Right lung (tissue), 5 donors: ENCODE results near the gene RNASEH2C. TPM values are rescaled to one million over a fixed set of nuclear protein-coding genes. Genes with fewer than 3 reads are reported as not detected.
"Not testable (repeated sequence)": the region's sequence is repeated elsewhere in the genome, so short reads cannot be mapped to it uniquely, and the experiment has no call there.

ENCODE experiments used
- DNase-seq, 2 donors: peaks; one replicate each; pipeline ENCODE4 v3.0.0-alpha.2; 2013
- polyA plus RNA-seq, 5 donors: library from polyadenylated mRNA; unstranded; fragments of 120-200 nt; gene quantifications; one replicate each; pipeline versions ENCODE4 v1.2.1 to v1.2.3, GENCODE V29; 2013; ENCODE audit warnings: inconsistent platforms in 1 of 5, low replicate concordance in 1 of 5; ENCODE audit not compliant: insufficient read length in 5 of 5, insufficient read depth in 1 of 5

Gene RNASEH2C
- polyA plus RNA-seq, 5 donors, result 32.4 to 67.8 (median 41.4) TPM

- DNase-seq, result peak in 1 of 2 donors; percentile 30
These were observed 24.9 kb downstream of the RNASEH2C start for GRCh38 chr11:65695459-65696241.

GRCh38 chr11:65692367-65692766, 28.2 kb downstream of the RNASEH2C start:
- DNase-seq, result no peak

- DNase-seq, result not testable (repeated sequence)
These were observed 28.8 kb downstream of the RNASEH2C start for GRCh38 chr11:65691847-65692246.

- DNase-seq, result no peak
These were observed 34.6 kb downstream of the RNASEH2C start for GRCh38 chr11:65685981-65686380.

GRCh38 chr11:65683480-65683879, 37.1 kb downstream of the RNASEH2C start:
- DNase-seq, result not testable (repeated sequence)

GRCh38 chr11:65680192-65680743, 40.3 kb downstream of the RNASEH2C start:
- DNase-seq, result no peak

GRCh38 chr11:65672982-65673381, 47.6 kb downstream of the RNASEH2C start:
- DNase-seq, result no peak

- DNase-seq, result no peak
These were observed 48.3 kb downstream of the RNASEH2C start for GRCh38 chr11:65672180-65672860.

Other genes starting within 250 kb of the RNASEH2C start
- 100 to 1,000 TPM; 547 to 979 (median 604) TPM for gene MALAT1, start 221.8 kb downstream of the RNASEH2C start, polyA plus RNA-seq
- gene SCYL1, start 195.7 kb downstream of the RNASEH2C start, polyA plus RNA-seq, result 10 to 100 TPM; 47.2 to 77.3 (median 55.2) TPM
- gene LTBP3, start 162.4 kb downstream of the RNASEH2C start, polyA plus RNA-seq, result 100 to 1,000 TPM; 184 to 305 (median 276) TPM
- gene ZNRD2, start 150.3 kb downstream of the RNASEH2C start, polyA plus RNA-seq, result 10 to 100 TPM; 39.0 to 70.6 (median 56.0) TPM
- 10 to 100 TPM; 20.5 to 47.9 (median 28.7) TPM for gene FAM89B, start 148.3 kb downstream of the RNASEH2C start, polyA plus RNA-seq
- 10 to 100 TPM; 25.0 to 47.6 (median 36.5) TPM for gene EHBP1L1, start 144.7 kb downstream of the RNASEH2C start, polyA plus RNA-seq
- gene KCNK7, start 125.0 kb downstream of the RNASEH2C start, polyA plus RNA-seq, result under 1 TPM; 0.18 to 0.85 (median 0.55) TPM
- gene MAP3K11, start 106.6 kb downstream of the RNASEH2C start, polyA plus RNA-seq, result 10 to 100 TPM; 32.5 to 72.7 (median 49.3) TPM
- 10 to 100 TPM; 15.5 to 35.0 (median 20.9) TPM for gene PCNX3, start 105.0 kb downstream of the RNASEH2C start, polyA plus RNA-seq
- 10 to 100 TPM; 32.6 to 55.0 (median 40.6) TPM for gene SIPA1, start 82.7 kb downstream of the RNASEH2C start, polyA plus RNA-seq
- gene RELA, start 57.9 kb downstream of the RNASEH2C start, polyA plus RNA-seq, result 10 to 100 TPM; 43.0 to 68.0 (median 53.2) TPM
- 10 to 100 TPM; 52.2 to 68.8 (median 62.9) TPM for gene KAT5, start 8.5 kb downstream of the RNASEH2C start, polyA plus RNA-seq
- 1 to 10 TPM; 2.2 to 4.2 (median 3.4) TPM for gene AP5B1, start 60.2 kb upstream of the RNASEH2C start, polyA plus RNA-seq
- under 1 TPM; 0.07 to 0.60 (median 0.29) TPM for gene OVOL1, start 66.3 kb upstream of the RNASEH2C start, polyA plus RNA-seq
- 1 to 10 TPM; 1.6 to 5.2 (median 3.1) TPM for gene SNX32, start 113.2 kb upstream of the RNASEH2C start, polyA plus RNA-seq
- gene CFL1, start 137.4 kb upstream of the RNASEH2C start, polyA plus RNA-seq, result 100 to 1,000 TPM; 574 to 838 (median 723) TPM
- 10 to 100 TPM; 37.0 to 57.3 (median 48.7) TPM for gene MUS81, start 139.6 kb upstream of the RNASEH2C start, polyA plus RNA-seq
- 100 to 1,000 TPM; 107 to 194 (median 144) TPM for gene EFEMP2, start 152.0 kb upstream of the RNASEH2C start, polyA plus RNA-seq
- 1 to 10 TPM; 2.6 to 6.3 (median 6.1) TPM for gene CTSW, start 159.0 kb upstream of the RNASEH2C start, polyA plus RNA-seq
- gene FIBP, start 167.7 kb upstream of the RNASEH2C start, polyA plus RNA-seq, result 10 to 100 TPM; 72.3 to 87.4 (median 76.5) TPM
- gene CCDC85B, start 169.9 kb upstream of the RNASEH2C start, polyA plus RNA-seq, result 10 to 100 TPM; 10.2 to 37.1 (median 11.4) TPM
- under 1 TPM in 3 of 5 donors, not detected in 2; 0.12 to 0.19 (median 0.13) TPM for gene FOSL1, start 179.6 kb upstream of the RNASEH2C start, polyA plus RNA-seq
- 10 to 100 TPM; 29.8 to 44.0 (median 38.6) TPM for gene C11orf68, start 198.3 kb upstream of the RNASEH2C start, polyA plus RNA-seq
- gene DRAP1, start 198.6 kb upstream of the RNASEH2C start, polyA plus RNA-seq, result 100 to 1,000 TPM in 1 of 5 donors, 10 to 100 TPM in 4; 66.5 to 143 (median 81.8) TPM
- under 1 TPM; 0.21 to 0.62 (median 0.44) TPM for gene TSGA10IP, start 224.7 kb upstream of the RNASEH2C start, polyA plus RNA-seq
- gene SART1, start 240.9 kb upstream of the RNASEH2C start, polyA plus RNA-seq, result 10 to 100 TPM; 34.7 to 51.6 (median 40.9) TPM